ENCODE results near the gene POU6F2. TPM values are rescaled to one million over a fixed set of nuclear protein-coding genes. Genes with fewer than 3 reads are reported as not detected.

The POU6F2 gene
- total and polyA plus RNA-seq, 2 of the 4 experiments (the other 2 are of a cell fraction) = not detected

DNA sequence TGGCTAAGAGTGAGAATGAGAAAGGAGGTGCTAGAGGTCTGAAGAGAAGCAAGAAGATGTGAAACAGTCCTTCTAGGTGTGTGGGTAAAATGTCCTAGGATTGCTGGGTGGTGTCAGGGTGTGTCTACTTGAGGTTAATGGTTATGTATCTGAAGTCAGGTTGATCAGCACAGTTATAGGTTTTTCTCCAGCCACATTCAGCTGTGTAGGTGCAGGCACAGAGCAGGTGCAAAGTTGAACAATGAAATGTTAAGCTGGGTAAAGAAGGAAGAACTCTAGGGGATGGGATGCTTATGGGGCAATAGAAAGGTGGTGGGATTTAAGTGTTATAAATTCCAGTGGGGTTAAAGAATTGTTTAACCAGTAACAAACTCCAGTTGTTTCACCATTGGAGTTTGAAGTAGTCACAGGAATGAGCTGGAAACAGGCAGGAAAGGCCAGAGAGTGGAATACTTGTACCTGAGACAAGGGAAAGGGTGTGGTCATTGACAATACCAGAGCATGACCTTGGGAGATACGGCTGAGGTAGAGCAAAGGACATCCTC, 388.1 kb downstream of the POU6F2 start:
- H4K5ac ChIP-seq (ENCODE audit: low read depth, low read length) = no peak overlapping the region
- ChIA-PET POLR2A (ENCODE audit: unreplicated experiment) (no interaction called here), CTCF (no interaction called here)
- intact Hi-C loops (cut with micrococcal nuclease) (no loop called here), dilution Hi-C loops (cut with HindIII; ENCODE audit: low sequenced_read_pairs, unreplicated experiment) (no loop called here), in situ Hi-C loops (cut with MboI; ENCODE audit: low sequenced_read_pairs) (no loop called here)
- no peak overlapping the region for H3K18ac ChIP-seq (ENCODE audit: low read depth, low read length)
- no peak overlapping the region for H4K91ac ChIP-seq (ENCODE audit: insufficient read depth, low read depth, low read length)
- no peaks in the 10 kb centered on the region for H3K9me1 ChIP-seq (ENCODE audit: insufficient read depth, low read length)
- H3K4me2 ChIP-seq (ENCODE audit: low read depth, low read length) = no peak overlapping the region
- no CpG with 5 or more reads among the region's 1 CpG for WGBS, 2 experiments (ENCODE audit: extremely low coverage in 2 of 2, insufficient read length in 1 of 2)
- H3K23ac ChIP-seq (ENCODE audit: low read depth, low read length) = no peak overlapping the region
- H3K4ac ChIP-seq (ENCODE audit: low read depth, low read length) = no peak overlapping the region
- H2AFZ ChIP-seq (replicated peaks; ENCODE audit: low read length, poor library complexity) = no peak overlapping the region
- H3K9ac ChIP-seq (ENCODE audit: low read depth, low read length) = no peak overlapping the region
- no peaks in the 10 kb centered on the region for H4K20me1 ChIP-seq (ENCODE audit: insufficient read depth, low read length)
- H3K4me3 ChIP-seq (ENCODE audit: insufficient read depth, low read depth, low read length) = no peak overlapping the region
- no peaks in the 10 kb centered on the region for H3K9me3 ChIP-seq (ENCODE audit: control insufficient read depth, insufficient read depth, low read length)
- no peaks in the 10 kb centered on the region for H3K36me3 ChIP-seq (ENCODE audit: control insufficient read depth, insufficient read depth, low read length)
- no peak overlapping the region for H3K56ac ChIP-seq (ENCODE audit: extremely low read depth, insufficient read depth, low read length)
- DNase-seq = no peak
- no peak overlapping the region for H3K27ac ChIP-seq (ENCODE audit: insufficient read depth, low read length)
- no peak overlapping the region for H4K8ac ChIP-seq (ENCODE audit: low read depth in 2 of 2, low read length in 2 of 2)
- no peak for ATAC-seq (ENCODE audit: low read depth)
- H2BK15ac ChIP-seq (ENCODE audit: low read depth, low read length) = no peak overlapping the region
- no peak overlapping the region for H2BK5ac ChIP-seq (ENCODE audit: low read depth, low read length, poor library complexity, severe bottlenecking)
- no peaks in the 10 kb centered on the region for H3K79me1 ChIP-seq (ENCODE audit: low read depth in 1 of 2, low read length in 2 of 2)
- no peak overlapping the region for H2BK20ac ChIP-seq (ENCODE audit: low read depth, low read length)
- no peak overlapping the region for H2AK5ac ChIP-seq (ENCODE audit: low read depth, low read length)
- H3K27me3 ChIP-seq (ENCODE audit: control insufficient read depth, insufficient read depth, low read length) = no peaks in the 10 kb centered on the region
- TF ChIP-seq, protein P1, sequence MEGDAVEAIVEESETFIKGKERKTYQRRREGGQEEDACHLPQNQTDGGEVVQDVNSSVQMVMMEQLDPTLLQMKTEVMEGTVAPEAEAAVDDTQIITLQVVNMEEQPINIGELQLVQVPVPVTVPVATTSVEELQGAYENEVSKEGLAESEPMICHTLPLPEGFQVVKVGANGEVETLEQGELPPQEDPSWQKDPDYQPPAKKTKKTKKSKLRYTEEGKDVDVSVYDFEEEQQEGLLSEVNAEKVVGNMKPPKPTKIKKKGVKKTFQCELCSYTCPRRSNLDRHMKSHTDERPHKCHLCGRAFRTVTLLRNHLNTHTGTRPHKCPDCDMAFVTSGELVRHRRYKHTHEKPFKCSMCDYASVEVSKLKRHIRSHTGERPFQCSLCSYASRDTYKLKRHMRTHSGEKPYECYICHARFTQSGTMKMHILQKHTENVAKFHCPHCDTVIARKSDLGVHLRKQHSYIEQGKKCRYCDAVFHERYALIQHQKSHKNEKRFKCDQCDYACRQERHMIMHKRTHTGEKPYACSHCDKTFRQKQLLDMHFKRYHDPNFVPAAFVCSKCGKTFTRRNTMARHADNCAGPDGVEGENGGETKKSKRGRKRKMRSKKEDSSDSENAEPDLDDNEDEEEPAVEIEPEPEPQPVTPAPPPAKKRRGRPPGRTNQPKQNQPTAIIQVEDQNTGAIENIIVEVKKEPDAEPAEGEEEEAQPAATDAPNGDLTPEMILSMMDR (conservative IDR thresholded peaks at IDR 0.05; ENCODE audit: low read depth, low read length) = no peak
- no peak for TF ChIP-seq MXI1 (IDR thresholded peaks at IDR 0.05; ENCODE audit: borderline replicate concordance, low read depth, low read length)
- H3K4me1 ChIP-seq (ENCODE audit: control insufficient read depth, insufficient read depth, low read length) = no peaks in the 10 kb centered on the region
- H3K14ac ChIP-seq (replicated peaks; ENCODE audit: low read depth, low read length) = no peak overlapping the region
- no peak overlapping the region for H2AK9ac ChIP-seq (replicated peaks; ENCODE audit: low read depth, low read length, poor library complexity)
- no TSS peak for BruUV-seq (replicated peaks)
- H2BK120ac ChIP-seq (ENCODE audit: low read depth, low read length) = no peak overlapping the region

Measured in IMR-90 (cell line).